H9 (cell line): ENCODE measurements around the gene SH3BGR. TPM values are rescaled to one million over a fixed set of nuclear protein-coding genes. Genes with fewer than 3 reads are reported as not detected.

Experiments
- DNase-seq: peaks from one replicate; pipeline ENCODE4 v3.0.0-alpha.2; 2017
- H2AFZ ChIP-seq: one replicate; pipeline ENCODE4 v1.6.1; 2013; ENCODE audit warnings: mild to moderate bottlenecking, low read length, control low read depth, moderate library complexity
- H2AK5ac ChIP-seq: 2 replicates; pipeline ENCODE4 v1.6.1; 2013; ENCODE audit warnings: low read length, control low read depth, mixed read lengths; ENCODE audit not compliant: insufficient read length
- H2BK120ac ChIP-seq: one replicate; pipeline ENCODE4 v1.6.1; 2013; ENCODE audit warnings: low read depth, mild to moderate bottlenecking, low read length, control low read depth, inconsistent platforms; ENCODE audit not compliant: poor library complexity, severe bottlenecking
- H2BK12ac ChIP-seq: 2 replicates; pipeline ENCODE4 v1.6.1; 2013; ENCODE audit warnings: low read length, control low read depth, mixed read lengths, low read depth; ENCODE audit not compliant: insufficient read length
- H2BK15ac ChIP-seq: 2 replicates; pipeline ENCODE4 v1.6.1; 2013; ENCODE audit warnings: low read depth, low read length, control low read depth
- H2BK20ac ChIP-seq: one replicate; pipeline ENCODE4 v1.6.1; 2013; ENCODE audit warnings: low read depth, mild to moderate bottlenecking, low read length, control low read depth, inconsistent platforms; ENCODE audit not compliant: poor library complexity, severe bottlenecking
- H2BK5ac ChIP-seq: 2 replicates; pipeline ENCODE4 v1.6.1; 2013; ENCODE audit warnings: low read length, control low read depth, mixed read lengths; ENCODE audit not compliant: insufficient read length
- H3K14ac ChIP-seq: 2 replicates; pipeline ENCODE4 v1.6.1; 2013; ENCODE audit warnings: low read length, control low read depth; ENCODE audit not compliant: insufficient read depth
- H3K18ac ChIP-seq: 2 replicates; pipeline ENCODE4 v1.6.1; 2013; ENCODE audit warnings: low read depth, mild to moderate bottlenecking, mixed read lengths, low read length, control low read depth; ENCODE audit not compliant: insufficient read length
- H3K23ac ChIP-seq: 2 replicates; pipeline ENCODE4 v1.6.1; 2013; ENCODE audit warnings: low read length, control low read depth, mixed read lengths, low read depth; ENCODE audit not compliant: insufficient read length
- H3K23me2 ChIP-seq: 2 replicates; pipeline ENCODE4 v1.6.1; 2013; ENCODE audit warnings: low read depth, mild to moderate bottlenecking, mixed read lengths, low read length, control low read depth; ENCODE audit not compliant: insufficient read length, poor library complexity, severe bottlenecking
- H3K27ac ChIP-seq: 2 replicates; pipeline ENCODE4 v1.5.1; 2013; ENCODE audit warnings: low read length, control low read depth, mixed read lengths, low read depth; ENCODE audit not compliant: insufficient read length
- H3K27me3 ChIP-seq: 2 replicates; pipeline ENCODE4 v1.6.1; 2013; ENCODE audit warnings: low read length, control low read depth, inconsistent platforms; ENCODE audit not compliant: insufficient read depth
- H3K4ac ChIP-seq: 2 replicates; pipeline ENCODE4 v1.6.1; 2013; ENCODE audit warnings: low read depth, mild to moderate bottlenecking, control low read depth, inconsistent platforms, low read length, moderate library complexity
- H3K4me1 ChIP-seq: 2 replicates; pipeline ENCODE4 v1.6.1; 2013; ENCODE audit warnings: low read length, control low read depth, inconsistent platforms; ENCODE audit not compliant: insufficient read depth
- H3K4me2 ChIP-seq: 2 replicates; pipeline ENCODE4 v1.6.1; 2013; ENCODE audit warnings: low read length, control low read depth, mixed read lengths; ENCODE audit not compliant: insufficient read length, insufficient read depth
- H3K56ac ChIP-seq: 2 replicates; pipeline ENCODE4 v1.6.1; 2013; ENCODE audit warnings: low read depth, mild to moderate bottlenecking, mixed read lengths, low read length, control low read depth; ENCODE audit not compliant: insufficient read length
- H3K79me1 ChIP-seq: 2 replicates; pipeline ENCODE4 v1.6.1; 2013; ENCODE audit warnings: low read depth, mild to moderate bottlenecking, moderate library complexity, low read length, control low read depth, inconsistent platforms; ENCODE audit not compliant: insufficient read depth, poor library complexity, severe bottlenecking
- H3K79me2 ChIP-seq: 2 replicates; pipeline ENCODE4 v1.6.1; 2013; ENCODE audit warnings: low read length, control low read depth, inconsistent platforms; ENCODE audit not compliant: insufficient read depth
- H3K9ac ChIP-seq: 2 replicates; pipeline ENCODE4 v1.6.1; 2013; ENCODE audit warnings: low read length, control low read depth, mixed read lengths; ENCODE audit not compliant: insufficient read length; ENCODE audit errors: extremely low read depth
- H3K9me3 ChIP-seq: one replicate; pipeline ENCODE4 v1.6.1; 2013; ENCODE audit warnings: low read depth, low read length, inconsistent platforms; ENCODE audit not compliant: control insufficient read depth
- H3T11ph ChIP-seq: one replicate; pipeline ENCODE4 v1.6.1; 2013; ENCODE audit warnings: mild to moderate bottlenecking, low read length, control low read depth, inconsistent platforms
- H4K20me1 ChIP-seq: one replicate; pipeline ENCODE4 v1.6.1; 2013; ENCODE audit not compliant: control insufficient read depth, insufficient read length, insufficient read depth
- H4K5ac ChIP-seq: 2 replicates; pipeline ENCODE4 v1.6.1; 2013; ENCODE audit warnings: low read depth, mild to moderate bottlenecking, mixed read lengths, low read length, control low read depth; ENCODE audit not compliant: insufficient read length
- H4K8ac ChIP-seq: replicated peaks from 2 replicates; pipeline ENCODE4 v1.6.1; 2013; ENCODE audit warnings: low read length, control low read depth, mixed read lengths, low read depth; ENCODE audit not compliant: insufficient read length
- H4K91ac ChIP-seq: 2 replicates; pipeline ENCODE4 v1.6.1; 2013; ENCODE audit warnings: low read depth, mild to moderate bottlenecking, moderate library complexity, mixed read lengths, low read length, control low read depth; ENCODE audit not compliant: insufficient read length
- H3K27ac Mint-ChIP-seq, 3 experiments: 2 replicates in 2 of 3; 3 replicates in 1 of 3; pipeline ENCODE4 v1.8.0; 2020 to 2021; ENCODE audit warnings: mixed read lengths in 3 of 3, mild to moderate bottlenecking in 1 of 3, moderate library complexity in 1 of 3
- H3K27me3 Mint-ChIP-seq: 2 replicates; pipeline ENCODE4 v1.8.0; 2021; ENCODE audit warnings: low read depth, mild to moderate bottlenecking, moderate library complexity, mixed read lengths
- H3K36me3 Mint-ChIP-seq, 3 experiments: 2 replicates in 2 of 3; 3 replicates in 1 of 3; pipeline ENCODE4 v1.8.0; 2020 to 2021; ENCODE audit warnings: low read depth in 3 of 3, mixed read lengths in 3 of 3; ENCODE audit not compliant: insufficient read depth in 1 of 3
- H3K4me1 Mint-ChIP-seq, 2 experiments: 2 replicates each; pipeline ENCODE4 v1.8.0; 2020; ENCODE audit warnings: mixed read lengths in 2 of 2
- H3K4me3 Mint-ChIP-seq, 2 experiments: 2 replicates in 1 of 2; 3 replicates in 1 of 2; pipeline ENCODE4 v1.8.0; 2020 to 2021; ENCODE audit warnings: mild to moderate bottlenecking in 2 of 2, mixed read lengths in 2 of 2, moderate library complexity in 1 of 2
- H3K9me3 Mint-ChIP-seq, 2 experiments: 2 replicates in 1 of 2; 3 replicates in 1 of 2; pipeline ENCODE4 v1.8.0; 2020; ENCODE audit warnings: mild to moderate bottlenecking in 2 of 2, mixed read lengths in 2 of 2, moderate library complexity in 1 of 2
- WGBS: extraction: QIAGEN DNeasy Blood & Tissue Kit; methylation state at CpG from one replicate; pipeline ENCODE4 v1.1.7; 2013; ENCODE audit warnings: missing lambda C conversion rate, low lambda C conversion rate, mixed read lengths; ENCODE audit not compliant: insufficient read length; ENCODE audit errors: extremely low coverage; 5-methylcytosine and 5-hydroxymethylcytosine counted together
- total RNA-seq: library from RNA; stranded (reverse); gene quantifications from 2 replicates; pipeline ENCODE4 v1.2.1, GENCODE V29; 2021
- TF ChIP-seq, protein P1 (sequence below): fragments of 200-600 bp; sonication (generic); conservative IDR thresholded peaks from 3 replicates; pipeline ENCODE4 v1.8.0; 2021; ENCODE audit warnings: antibody characterized with exemption, mild to moderate bottlenecking

The SH3BGR gene
- total RNA-seq, 1 experiment from 2014 or later = 2.9 TPM

DNA sequence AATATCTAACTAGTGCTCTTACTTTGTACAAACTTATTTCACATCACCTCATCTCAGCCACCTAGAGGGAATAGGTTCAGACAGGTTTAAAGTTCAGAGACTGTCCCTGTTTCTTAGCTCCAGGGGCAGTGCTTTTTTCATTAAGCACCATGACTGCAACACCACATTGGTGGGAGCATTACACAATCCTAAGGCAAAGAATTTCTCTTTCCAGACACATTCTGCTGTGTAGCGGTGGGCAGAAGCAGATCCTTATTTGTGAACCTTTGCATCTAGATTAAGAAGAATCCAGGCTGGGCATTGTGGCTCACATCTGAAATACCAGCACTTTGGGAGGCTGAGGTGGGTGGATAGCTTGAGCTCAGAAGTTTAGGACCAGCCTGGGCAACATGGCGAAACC is 22.3 kb upstream of the SH3BGR start:
- no peak for DNase-seq
- no peaks in the 10 kb centered on the region for H3K79me1 ChIP-seq

More for the DNA sequence above, 22.3 kb upstream of the SH3BGR start:
- H3K4me3 Mint-ChIP-seq = no peak overlapping the region
- Histone ChIP-seq H2BK12ac (no peak overlapping the region), H3K27me3 (no peaks in the 10 kb centered on the region), H3K9me3 (no peaks in the 10 kb centered on the region), H3K18ac (no peak overlapping the region), H3K23ac (no peak overlapping the region), H2BK120ac (no peak overlapping the region), H4K20me1 (no peaks in the 10 kb centered on the region), H2AK5ac (no peak overlapping the region), H3K27ac (no peak overlapping the region), H3K79me2 (no peaks in the 10 kb centered on the region), H2AFZ (no peak overlapping the region), H2BK5ac (no peak overlapping the region), H4K91ac (no peak overlapping the region), H3K4me2 (no peak overlapping the region), H3T11ph (no peak overlapping the region), H3K4me1 (no peaks in the 10 kb centered on the region), H2BK15ac (no peak overlapping the region), H3K23me2 (no peaks in the 10 kb centered on the region), H2BK20ac (no peak overlapping the region), H3K9ac (no peak overlapping the region), H3K14ac (no peak overlapping the region), H4K5ac (no peak overlapping the region), H3K4ac (no peak overlapping the region), H3K56ac (no peak overlapping the region), H4K8ac (no peak overlapping the region)
- H3K4me1 Mint-ChIP-seq = peaks cover 25 to 33% of the 10 kb centered on the region in 2 experiments
- H3K27ac Mint-ChIP-seq = no peak overlapping the region
- no CpG with 5 or more reads among the region's 2 CpGs for WGBS
- H3K36me3 Mint-ChIP-seq = no peaks in the 10 kb centered on the region; a peak in 1 of 7 replicates
- TF ChIP-seq, protein P1, sequence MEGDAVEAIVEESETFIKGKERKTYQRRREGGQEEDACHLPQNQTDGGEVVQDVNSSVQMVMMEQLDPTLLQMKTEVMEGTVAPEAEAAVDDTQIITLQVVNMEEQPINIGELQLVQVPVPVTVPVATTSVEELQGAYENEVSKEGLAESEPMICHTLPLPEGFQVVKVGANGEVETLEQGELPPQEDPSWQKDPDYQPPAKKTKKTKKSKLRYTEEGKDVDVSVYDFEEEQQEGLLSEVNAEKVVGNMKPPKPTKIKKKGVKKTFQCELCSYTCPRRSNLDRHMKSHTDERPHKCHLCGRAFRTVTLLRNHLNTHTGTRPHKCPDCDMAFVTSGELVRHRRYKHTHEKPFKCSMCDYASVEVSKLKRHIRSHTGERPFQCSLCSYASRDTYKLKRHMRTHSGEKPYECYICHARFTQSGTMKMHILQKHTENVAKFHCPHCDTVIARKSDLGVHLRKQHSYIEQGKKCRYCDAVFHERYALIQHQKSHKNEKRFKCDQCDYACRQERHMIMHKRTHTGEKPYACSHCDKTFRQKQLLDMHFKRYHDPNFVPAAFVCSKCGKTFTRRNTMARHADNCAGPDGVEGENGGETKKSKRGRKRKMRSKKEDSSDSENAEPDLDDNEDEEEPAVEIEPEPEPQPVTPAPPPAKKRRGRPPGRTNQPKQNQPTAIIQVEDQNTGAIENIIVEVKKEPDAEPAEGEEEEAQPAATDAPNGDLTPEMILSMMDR = no peak
- no peaks in the 10 kb centered on the region for H3K9me3 Mint-ChIP-seq
- H3K27me3 Mint-ChIP-seq = no peaks in the 10 kb centered on the region; the same call in 1 of the 2 replicates
